OCI-LY1 (cell line): Measurements from ENCODE around the gene RHOBTB3.
"Not testable (repeated sequence)": the region's sequence is repeated elsewhere in the genome, so short reads cannot be mapped to it uniquely, and the experiment has no call there.

Experiments
- H2AFZ ChIP-seq: fragments of 200-600 bp; sonication (generic), shearing (Covaris generic); 2 replicates; pipeline ENCODE4 v1.6.0; 2014; ENCODE audit warnings: antibody characterized with exemption, mild to moderate bottlenecking, low read length
- H3F3A ChIP-seq: fragments of 200-600 bp; sonication (generic), shearing (Covaris generic); 2 replicates; pipeline ENCODE4 v1.6.0; 2014; ENCODE audit warnings: mild to moderate bottlenecking, antibody characterized with exemption, low read length, moderate library complexity; ENCODE audit not compliant: insufficient read depth
- H3K27ac ChIP-seq: fragments of 200-600 bp; sonication (generic); 2 replicates; pipeline ENCODE4 v1.5.1; 2014; ENCODE audit warnings: low read length, mixed run types, mild to moderate bottlenecking, low read depth; ENCODE audit not compliant: poor library complexity, severe bottlenecking
- H3K27me3 ChIP-seq: fragments of 200-600 bp; sonication (generic); 2 replicates; pipeline ENCODE4 v1.6.0; 2014; ENCODE audit warnings: antibody characterized with exemption, mild to moderate bottlenecking, low read length, moderate library complexity; ENCODE audit not compliant: insufficient read depth
- H3K36me3 ChIP-seq: fragments of 200-600 bp; sonication (generic); 2 replicates; pipeline ENCODE4 v1.6.1; 2014; ENCODE audit warnings: mild to moderate bottlenecking, antibody characterized with exemption, low read length, moderate library complexity, mixed read lengths; ENCODE audit not compliant: insufficient read depth
- H3K4me1 ChIP-seq: fragments of 200-600 bp; sonication (generic); 2 replicates; pipeline ENCODE4 v1.5.1; 2014; ENCODE audit warnings: mild to moderate bottlenecking, low read length, moderate library complexity; ENCODE audit not compliant: insufficient read depth, severe bottlenecking
- H3K4me2 ChIP-seq: fragments of 200-600 bp; sonication (generic), shearing (Covaris generic); 2 replicates; pipeline ENCODE4 v1.6.1; 2014; ENCODE audit warnings: low read length
- H3K4me3 ChIP-seq: fragments of 200-600 bp; sonication (generic); 2 replicates; pipeline ENCODE4 v1.5.1; 2014; ENCODE audit warnings: low read length, low read depth, mild to moderate bottlenecking, mixed read lengths; ENCODE audit not compliant: poor library complexity, severe bottlenecking
- H3K79me2 ChIP-seq: fragments of 200-600 bp; shearing (Covaris generic); 2 replicates; pipeline ENCODE4 v1.6.1; 2016; ENCODE audit warnings: mixed run types, low read length, mixed read lengths; ENCODE audit not compliant: insufficient read depth
- H3K9ac ChIP-seq: fragments of 200-600 bp; sonication (generic), shearing (Covaris generic); 2 replicates; pipeline ENCODE4 v1.6.1; 2014; ENCODE audit warnings: mild to moderate bottlenecking, low read length, mixed read lengths
- H3K9me2 ChIP-seq: fragments of 200-600 bp; sonication (generic), shearing (Covaris generic); 2 replicates; pipeline ENCODE4 v1.6.1; 2014; ENCODE audit warnings: low read depth, mild to moderate bottlenecking, low read length, mixed read lengths
- H3K9me3 ChIP-seq: fragments of 200-600 bp; shearing (Covaris generic); 2 replicates; pipeline ENCODE4 v1.6.1; 2014; ENCODE audit warnings: low read length, mixed read lengths
- H4K20me1 ChIP-seq: fragments of 200-600 bp; sonication (generic), shearing (Covaris generic); 2 replicates; pipeline ENCODE4 v1.6.0; 2016; ENCODE audit warnings: mild to moderate bottlenecking, low read length; ENCODE audit not compliant: insufficient read depth
- EZH2 ChIP-seq: fragments of 200-600 bp; sonication (generic), shearing (Covaris generic); IDR thresholded peaks from 2 replicates; pipeline ENCODE4 v1.8.0; 2017; ENCODE audit warnings: borderline replicate concordance, mixed run types, mild to moderate bottlenecking, antibody characterized with exemption, low read length, moderate library complexity, mixed read lengths
- TF ChIP-seq, protein P1 (sequence below): fragments of 200-600 bp; sonication (generic), shearing (Covaris generic); IDR thresholded peaks from 2 replicates; pipeline ENCODE4 v1.5.1; 2017; ENCODE audit warnings: mild to moderate bottlenecking, antibody characterized with exemption, low read length, moderate library complexity, mixed read lengths

The RHOBTB3 gene

DNA sequence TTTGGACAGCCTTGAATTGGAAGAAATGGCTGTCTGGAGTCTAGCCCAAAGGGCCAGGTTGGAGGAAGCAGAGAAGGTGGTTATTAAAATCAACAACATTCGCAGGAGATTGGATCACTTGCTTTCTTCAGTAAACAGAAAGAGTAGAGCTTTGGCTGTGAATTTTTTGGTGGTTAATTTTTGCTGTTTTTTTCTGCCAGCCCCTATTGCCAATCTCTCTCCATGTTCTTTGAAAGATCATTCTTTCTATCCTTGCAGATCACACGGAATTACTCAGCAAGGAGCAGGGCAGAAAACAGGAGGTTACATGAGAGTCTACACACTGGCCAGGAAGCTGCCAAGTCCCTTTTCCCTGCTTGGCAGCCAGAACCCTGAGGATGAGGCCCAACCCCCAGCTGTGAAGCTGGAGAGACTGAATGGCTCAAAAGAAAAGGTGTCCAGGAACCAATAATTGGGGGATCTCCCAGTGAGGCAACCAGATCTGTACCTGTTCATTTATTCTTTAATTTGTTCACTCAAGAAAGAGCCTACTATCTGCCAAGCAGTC is 78.4 kb downstream of the RHOBTB3 start:
- Histone ChIP-seq H3K4me3 (no peak overlapping the region), H3K4me2 (peak overlapping the region; percentile 53; the same call in 1 of the 2 replicates), H4K20me1 (no peaks in the 10 kb centered on the region), H3K27ac (peak overlapping the region; percentile 1), H3K9me2 (no peaks in the 10 kb centered on the region), H3K79me2 (no peaks in the 10 kb centered on the region), H3K4me1 (peaks cover 18% of the 10 kb centered on the region), H2AFZ (no peak overlapping the region), H3K36me3 (no peaks in the 10 kb centered on the region; the same call in 1 of the 2 replicates), H3K9me3 (no peaks in the 10 kb centered on the region), H3K27me3 (no peaks in the 10 kb centered on the region), H3K9ac (no peak overlapping the region), H3F3A (no peaks in the 10 kb centered on the region)
- TF ChIP-seq, protein P1, sequence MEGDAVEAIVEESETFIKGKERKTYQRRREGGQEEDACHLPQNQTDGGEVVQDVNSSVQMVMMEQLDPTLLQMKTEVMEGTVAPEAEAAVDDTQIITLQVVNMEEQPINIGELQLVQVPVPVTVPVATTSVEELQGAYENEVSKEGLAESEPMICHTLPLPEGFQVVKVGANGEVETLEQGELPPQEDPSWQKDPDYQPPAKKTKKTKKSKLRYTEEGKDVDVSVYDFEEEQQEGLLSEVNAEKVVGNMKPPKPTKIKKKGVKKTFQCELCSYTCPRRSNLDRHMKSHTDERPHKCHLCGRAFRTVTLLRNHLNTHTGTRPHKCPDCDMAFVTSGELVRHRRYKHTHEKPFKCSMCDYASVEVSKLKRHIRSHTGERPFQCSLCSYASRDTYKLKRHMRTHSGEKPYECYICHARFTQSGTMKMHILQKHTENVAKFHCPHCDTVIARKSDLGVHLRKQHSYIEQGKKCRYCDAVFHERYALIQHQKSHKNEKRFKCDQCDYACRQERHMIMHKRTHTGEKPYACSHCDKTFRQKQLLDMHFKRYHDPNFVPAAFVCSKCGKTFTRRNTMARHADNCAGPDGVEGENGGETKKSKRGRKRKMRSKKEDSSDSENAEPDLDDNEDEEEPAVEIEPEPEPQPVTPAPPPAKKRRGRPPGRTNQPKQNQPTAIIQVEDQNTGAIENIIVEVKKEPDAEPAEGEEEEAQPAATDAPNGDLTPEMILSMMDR = no peak
- no peak for TF ChIP-seq EZH2

DNA sequence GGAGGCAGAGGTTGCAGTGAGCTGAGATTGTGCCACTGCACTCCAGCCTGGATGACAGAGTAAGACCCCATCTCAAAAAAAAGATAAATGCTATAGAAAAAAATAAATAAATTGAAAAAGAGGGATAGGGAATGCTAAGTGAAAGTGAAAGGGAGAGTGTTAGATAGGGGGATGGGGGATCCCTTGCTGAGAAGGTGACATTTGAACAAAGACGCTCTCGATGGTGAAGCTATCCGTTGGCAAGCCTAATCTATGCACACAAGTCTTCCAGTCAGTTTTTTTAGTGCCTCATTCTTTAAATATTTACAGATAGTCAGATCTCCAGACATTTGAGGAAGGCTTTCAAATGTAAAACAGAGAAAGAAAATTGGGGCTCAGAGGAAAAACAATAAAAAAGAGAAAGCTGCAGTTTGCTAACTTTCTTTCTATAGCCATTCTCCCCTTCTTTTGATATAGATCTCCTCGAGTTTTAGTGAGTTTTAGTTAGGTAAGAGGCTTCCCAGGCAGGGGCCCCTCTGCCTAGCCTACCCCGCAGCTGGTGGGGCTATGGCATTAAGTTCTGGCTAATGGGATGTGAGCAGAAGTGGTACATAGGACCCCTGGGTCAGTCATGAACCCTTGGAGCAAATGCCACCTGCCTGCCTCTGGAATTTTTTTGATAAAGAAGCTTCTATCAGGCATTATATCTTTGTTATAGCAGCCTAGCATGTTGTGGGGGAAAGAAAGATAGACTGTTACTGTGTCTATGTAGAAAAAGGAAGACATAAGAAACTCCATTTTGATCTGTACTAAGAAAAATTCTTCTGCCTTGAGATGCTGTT is 79.4 kb downstream of the RHOBTB3 start:
- Histone ChIP-seq H3K79me2 (no peaks in the 10 kb centered on the region), H4K20me1 (no peaks in the 10 kb centered on the region), H3K4me1 (peaks cover 23% of the 10 kb centered on the region), H3K27me3 (no peaks in the 10 kb centered on the region), H2AFZ (no peak overlapping the region), H3K9me2 (no peaks in the 10 kb centered on the region), H3K4me2 (no peak overlapping the region), H3K9ac (no peak overlapping the region), H3K36me3 (no peaks in the 10 kb centered on the region), H3F3A (no peaks in the 10 kb centered on the region), H3K4me3 (no peak overlapping the region), H3K9me3 (no peaks in the 10 kb centered on the region), H3K27ac (no peak overlapping the region)
- TF ChIP-seq, protein P1 = no peak
- no peak for TF ChIP-seq EZH2

DNA sequence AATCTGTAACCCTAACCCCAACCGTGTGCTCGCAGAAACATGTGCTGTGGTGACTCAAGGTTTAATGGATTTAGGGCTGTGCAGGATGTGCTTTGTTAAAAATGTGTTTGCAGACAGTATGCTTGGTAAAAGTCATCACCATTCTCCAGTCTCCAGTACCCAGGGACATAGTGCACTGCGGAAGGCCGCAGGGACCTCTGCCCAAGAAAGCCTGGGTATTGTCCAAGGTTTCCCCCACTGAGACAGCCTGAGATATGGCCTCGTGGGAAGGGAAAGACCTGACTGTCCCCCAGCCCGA is 79.9 kb downstream of the RHOBTB3 start:
- peaks cover 23% of the 10 kb centered on the region for H3K4me1 ChIP-seq
- H3K27ac ChIP-seq = not testable (repeated sequence)

DNA sequence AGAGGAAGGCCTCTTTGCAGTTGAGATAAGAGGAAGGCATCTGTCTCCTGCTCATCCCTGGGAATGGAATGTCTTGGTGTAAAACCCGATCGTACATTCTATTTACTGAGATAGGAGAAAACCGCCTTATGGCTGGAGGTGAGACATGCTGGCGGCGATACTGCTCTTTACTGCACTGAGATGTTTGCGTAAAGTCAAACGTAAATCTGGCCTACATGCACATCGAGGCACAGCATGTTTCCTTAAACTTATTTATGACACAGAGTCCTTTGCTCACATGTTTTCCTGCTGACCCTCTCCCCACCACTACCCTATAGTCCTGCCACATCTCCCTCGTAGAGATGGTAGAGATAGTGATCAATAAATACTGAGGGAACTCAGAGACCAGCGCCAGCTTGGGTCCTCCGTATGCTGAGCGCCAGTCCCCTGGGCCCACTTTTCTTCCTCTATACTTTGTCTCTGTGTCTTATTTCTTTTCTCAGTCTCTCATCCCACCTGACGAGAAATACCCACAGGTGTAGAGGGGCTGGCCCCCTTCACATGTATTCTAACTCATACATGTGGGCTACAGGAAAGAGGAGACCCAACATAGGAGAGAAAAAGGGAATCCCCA is 80.4 kb downstream of the RHOBTB3 start:
- not testable (repeated sequence) for H3K27me3 ChIP-seq, H3K27ac ChIP-seq, H3K9me3 ChIP-seq, H3K4me2 ChIP-seq, H3K9me2 ChIP-seq, H3K36me3 ChIP-seq, H4K20me1 ChIP-seq, H3K79me2 ChIP-seq, H3F3A ChIP-seq, H3K9ac ChIP-seq, H3K4me3 ChIP-seq, H2AFZ ChIP-seq
- peaks cover 26% of the 10 kb centered on the region for H3K4me1 ChIP-seq

More for the DNA sequence above, 79.9 kb downstream of the RHOBTB3 start:
- not testable (repeated sequence) for H3K79me2 ChIP-seq, H3K36me3 ChIP-seq, H3K27me3 ChIP-seq, H3K9me2 ChIP-seq, H3K4me2 ChIP-seq, H3K4me3 ChIP-seq, H3F3A ChIP-seq, H3K9ac ChIP-seq, H2AFZ ChIP-seq, H4K20me1 ChIP-seq, H3K9me3 ChIP-seq
